SK-N-SH treated with all-trans-retinoic acid at 6 μM for 48 hours (cell line): ENCODE results near the gene FIGN.

Experiments
- ATAC-seq: fragments of 200-7000 bp; cut with Tn5 transposase; 3 replicates; pipeline ENCODE4 v1.9.1; 2020; ENCODE audit warnings: mild to moderate bottlenecking, moderate library complexity
- BACH2 ChIP-seq: fragments of 250-450 bp; sonication (Bioruptor Pico); IDR thresholded peaks from 2 replicates; pipeline ENCODE4 v1.9.0; 2021; ENCODE audit warnings: mild to moderate bottlenecking, borderline replicate concordance
- CREB5 ChIP-seq: fragments of 250-450 bp; sonication (Bioruptor Pico); IDR thresholded peaks from 2 replicates; pipeline ENCODE4 v1.5.1; 2020; ENCODE audit warnings: low read depth, mild to moderate bottlenecking, moderate library complexity
- CSDC2 ChIP-seq: fragments of 250-450 bp; sonication (Bioruptor Pico); IDR thresholded peaks from 2 replicates; pipeline ENCODE4 v1.5.0; 2020; ENCODE audit warnings: mild to moderate bottlenecking, moderate library complexity
- CSRNP3 ChIP-seq: fragments of 250-450 bp; sonication (Bioruptor Pico); IDR thresholded peaks from 2 replicates; pipeline ENCODE4 v1.5.1; 2021; ENCODE audit warnings: mild to moderate bottlenecking, moderate library complexity
- ESRRG ChIP-seq: fragments of 250-450 bp; sonication (Bioruptor Pico); IDR thresholded peaks from 2 replicates; pipeline ENCODE4 v1.6.1; 2021; ENCODE audit warnings: mild to moderate bottlenecking
- GLIS3 ChIP-seq: fragments of 250-450 bp; sonication (Bioruptor Pico); IDR thresholded peaks from 2 replicates; pipeline ENCODE4 v1.5.0; 2020; ENCODE audit warnings: mild to moderate bottlenecking, moderate library complexity
- PATZ1 ChIP-seq: fragments of 250-450 bp; sonication (Bioruptor Pico); IDR thresholded peaks from 2 replicates; pipeline ENCODE4 v1.8.0; 2020; ENCODE audit warnings: mild to moderate bottlenecking, moderate library complexity, borderline replicate concordance
- PPARA ChIP-seq: fragments of 250-450 bp; sonication (Bioruptor Pico); IDR thresholded peaks from 2 replicates; pipeline ENCODE4 v1.5.0; 2020; ENCODE audit warnings: mild to moderate bottlenecking, borderline replicate concordance
- RARB ChIP-seq: fragments of 250-450 bp; sonication (Bioruptor Pico); IDR thresholded peaks from 2 replicates; pipeline ENCODE4 v1.8.0; 2021; ENCODE audit warnings: mild to moderate bottlenecking, moderate library complexity
- SNAI2 ChIP-seq: fragments of 250-450 bp; sonication (Bioruptor Pico); IDR thresholded peaks from 2 replicates; pipeline ENCODE4 v1.5.0; 2020; ENCODE audit warnings: mild to moderate bottlenecking, moderate library complexity
- TCF4 ChIP-seq: fragments of 250-450 bp; sonication (Bioruptor Pico); IDR thresholded peaks from 2 replicates; pipeline ENCODE4 v1.8.0; 2021; ENCODE audit warnings: mild to moderate bottlenecking, moderate library complexity, borderline replicate concordance
- TOX ChIP-seq: fragments of 250-450 bp; sonication (Bioruptor Pico); IDR thresholded peaks from 2 replicates; pipeline ENCODE4 v1.8.0; 2021; ENCODE audit warnings: mild to moderate bottlenecking, moderate library complexity, borderline replicate concordance
- TSHZ2 ChIP-seq: fragments of 250-450 bp; sonication (Bioruptor Pico); IDR thresholded peaks from 2 replicates; pipeline ENCODE4 v1.5.0; 2020; ENCODE audit warnings: mild to moderate bottlenecking, moderate library complexity
- ZC3H10 ChIP-seq: fragments of 250-450 bp; sonication (Bioruptor Pico); IDR thresholded peaks from 2 replicates; pipeline ENCODE4 v1.5.1; 2021; ENCODE audit warnings: mild to moderate bottlenecking, moderate library complexity
- ZFP3 ChIP-seq: fragments of 250-450 bp; sonication (Bioruptor Pico); IDR thresholded peaks from 2 replicates; pipeline ENCODE4 v1.5.0; 2020; ENCODE audit warnings: mild to moderate bottlenecking, moderate library complexity
- ZFP30 ChIP-seq: fragments of 450-650 bp; formaldehyde crosslinking; IDR thresholded peaks from 2 replicates; pipeline ENCODE4 v1.5.0; 2022; ENCODE audit warnings: mild to moderate bottlenecking, moderate library complexity
- ZNF565 ChIP-seq: fragments of 450-650 bp; formaldehyde crosslinking; conservative IDR thresholded peaks from 2 replicates; pipeline ENCODE4 v1.5.0; 2020; ENCODE audit warnings: low read depth, mild to moderate bottlenecking, moderate library complexity
- ZNF8 ChIP-seq: fragments of 450-650 bp; formaldehyde crosslinking; IDR thresholded peaks from 2 replicates; pipeline ENCODE4 v1.5.0; 2020; ENCODE audit warnings: mild to moderate bottlenecking, moderate library complexity
- TF ChIP-seq, protein P1 (sequence below): fragments of 250-450 bp; sonication (Bioruptor Pico); IDR thresholded peaks from 2 replicates; pipeline ENCODE4 v1.8.0; 2021; ENCODE audit warnings: low read depth, mild to moderate bottlenecking, moderate library complexity, borderline replicate concordance

The FIGN gene

GRCh38 chr2:163625632-163626031 lies 110.2 kb downstream of the FIGN start:
- no peak for ATAC-seq
- no peak for TF ChIP-seq GLIS3 (CRISPR knock-in tag)
- no peak for TF ChIP-seq TSHZ2 (CRISPR knock-in tag)
- no peak for TF ChIP-seq ZNF565 (CRISPR knock-in tag)
- no peak for TF ChIP-seq PATZ1 (CRISPR knock-in tag)
- TF ChIP-seq CSRNP3 (CRISPR knock-in tag), result no peak
- TF ChIP-seq SNAI2, result no peak
- TF ChIP-seq PPARA (CRISPR knock-in tag), result no peak
- no peak for TF ChIP-seq CSDC2 (CRISPR knock-in tag)
- no peak for TF ChIP-seq TOX (CRISPR knock-in tag)
- no peak for TF ChIP-seq ZFP30 (CRISPR knock-in tag)
- no peak for TF ChIP-seq ZC3H10 (CRISPR knock-in tag)
- no peak for TF ChIP-seq ZNF8 (CRISPR knock-in tag)
- no peak for TF ChIP-seq ZFP3
- no peak for TF ChIP-seq ESRRG
- TF ChIP-seq RARB, result no peak
- TF ChIP-seq, protein P1, sequence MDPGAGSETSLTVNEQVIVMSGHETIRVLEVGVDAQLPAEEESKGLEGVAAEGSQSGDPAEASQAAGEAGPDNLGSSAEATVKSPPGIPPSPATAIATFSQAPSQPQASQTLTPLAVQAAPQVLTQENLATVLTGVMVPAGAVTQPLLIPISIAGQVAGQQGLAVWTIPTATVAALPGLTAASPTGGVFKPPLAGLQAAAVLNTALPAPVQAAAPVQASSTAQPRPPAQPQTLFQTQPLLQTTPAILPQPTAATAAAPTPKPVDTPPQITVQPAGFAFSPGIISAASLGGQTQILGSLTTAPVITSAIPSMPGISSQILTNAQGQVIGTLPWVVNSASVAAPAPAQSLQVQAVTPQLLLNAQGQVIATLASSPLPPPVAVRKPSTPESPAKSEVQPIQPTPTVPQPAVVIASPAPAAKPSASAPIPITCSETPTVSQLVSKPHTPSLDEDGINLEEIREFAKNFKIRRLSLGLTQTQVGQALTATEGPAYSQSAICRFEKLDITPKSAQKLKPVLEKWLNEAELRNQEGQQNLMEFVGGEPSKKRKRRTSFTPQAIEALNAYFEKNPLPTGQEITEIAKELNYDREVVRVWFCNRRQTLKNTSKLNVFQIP (CRISPR knock-in tag), result no peak
- TF ChIP-seq TCF4 (CRISPR knock-in tag), result no peak
- TF ChIP-seq, all 23 proteins: peak for 0

GRCh38 chr2:163621445-163622004 lies 114.3 kb downstream of the FIGN start:
- TF ChIP-seq BACH2 (CRISPR knock-in tag) (no peak), ZFP30 (CRISPR knock-in tag) (no peak), RARB (no peak), TCF4 (CRISPR knock-in tag) (no peak), ESRRG (no peak), PPARA (CRISPR knock-in tag) (no peak), CSRNP3 (CRISPR knock-in tag) (no peak), TOX (CRISPR knock-in tag) (no peak), CSDC2 (CRISPR knock-in tag) (no peak), PATZ1 (CRISPR knock-in tag) (no peak), ZFP3 (no peak), SNAI2 (no peak), ZC3H10 (CRISPR knock-in tag) (no peak), CREB5 (CRISPR knock-in tag) (no peak)
- TF ChIP-seq, protein P1 (CRISPR knock-in tag), result no peak
- ATAC-seq, result no peak
